GM11168 (cell line): ENCODE data around the gene RFX7.

Experiments
- in situ Hi-C: fragments of 300-500 bp; cut with MboI; formaldehyde crosslinking; loops from one replicate; pipeline ENCODE4 v1.12.0; 2022; ENCODE audit warnings: low sequenced_read_pairs; ENCODE audit not compliant: unreplicated experiment

The RFX7 gene

DNA sequence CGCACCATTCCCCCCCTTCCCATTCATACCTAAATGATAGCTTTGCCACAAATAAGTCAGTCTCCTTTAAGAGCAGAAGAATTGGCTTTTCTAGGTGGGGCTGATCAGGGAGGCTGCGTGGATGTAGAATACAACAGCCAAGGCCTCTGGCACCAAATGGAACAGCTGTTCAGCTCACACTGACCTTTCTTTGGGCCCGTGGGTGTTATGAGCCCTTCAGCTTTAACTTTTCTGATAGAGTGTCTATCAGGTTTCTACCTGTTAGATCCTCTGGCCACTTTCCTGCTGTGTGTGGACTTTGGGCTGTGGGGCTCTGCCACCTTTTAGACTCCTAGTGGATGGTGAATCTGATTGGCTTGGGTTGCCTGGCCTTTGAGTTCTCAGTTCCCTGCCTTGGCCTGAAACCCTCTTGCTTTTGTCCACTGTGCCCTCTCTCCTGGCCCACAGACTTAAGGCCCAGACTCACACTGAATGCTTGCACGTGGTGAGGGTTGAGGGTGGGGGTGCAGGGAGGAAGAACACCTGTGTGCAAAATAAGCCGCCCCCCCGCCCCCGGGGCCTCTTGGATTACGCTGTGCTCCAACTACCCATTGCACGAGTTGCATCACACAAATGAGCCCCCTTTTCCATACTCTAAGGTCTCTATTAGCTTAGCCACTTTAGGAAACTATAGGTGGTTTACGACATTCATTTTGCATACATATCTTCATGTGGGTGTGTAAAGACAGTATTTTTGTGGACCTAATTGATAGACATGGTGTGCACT, 1.3 kb upstream of the RFX7 start:
- in situ Hi-C loops, result loop anchor here (5.0 kb wide), 1 partner anchor 182 kb away; no protein-coding TSS in a partner anchor

GRCh38 chr15:56244038-56244810, 545 bp upstream of the RFX7 start:
- in situ Hi-C loops, result no loop called here

GRCh38 chr15:56242576-56243162, 1.0 kb downstream of the RFX7 start:
- in situ Hi-C loops, result no loop called here

DNA sequence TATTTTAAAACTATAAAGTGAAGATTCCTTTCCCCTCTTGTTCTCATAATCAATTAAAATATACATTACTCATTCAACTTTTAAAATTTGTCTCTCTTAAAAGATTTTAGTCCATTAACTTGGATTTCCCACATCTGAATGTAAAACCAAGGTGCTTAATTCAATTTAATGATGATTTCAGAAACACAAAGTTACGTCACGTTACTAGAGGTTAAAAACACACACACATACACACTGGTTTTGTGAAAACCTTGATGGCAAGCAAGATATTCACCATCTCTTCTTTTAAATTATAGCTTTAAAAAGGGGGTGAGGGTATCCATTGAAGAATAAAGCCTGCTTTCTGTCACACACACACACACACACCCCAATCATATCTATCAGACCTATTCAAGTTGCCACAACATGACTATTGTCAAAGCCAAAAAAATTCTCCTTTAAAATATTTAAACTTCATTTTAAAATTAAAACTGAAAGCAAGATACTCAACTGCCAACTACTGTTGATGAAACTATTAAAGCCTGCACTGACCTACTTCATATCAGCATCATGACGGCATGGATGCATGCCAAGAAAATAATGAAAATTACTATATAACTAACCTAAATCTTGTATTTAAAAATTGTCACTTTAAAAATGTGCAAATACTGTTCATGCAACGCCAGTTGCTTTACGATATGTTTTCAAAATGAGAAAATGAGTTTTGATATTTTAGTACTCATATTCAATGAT, 2.1 kb downstream of the RFX7 start:
- in situ Hi-C loops, result no loop called here

DNA sequence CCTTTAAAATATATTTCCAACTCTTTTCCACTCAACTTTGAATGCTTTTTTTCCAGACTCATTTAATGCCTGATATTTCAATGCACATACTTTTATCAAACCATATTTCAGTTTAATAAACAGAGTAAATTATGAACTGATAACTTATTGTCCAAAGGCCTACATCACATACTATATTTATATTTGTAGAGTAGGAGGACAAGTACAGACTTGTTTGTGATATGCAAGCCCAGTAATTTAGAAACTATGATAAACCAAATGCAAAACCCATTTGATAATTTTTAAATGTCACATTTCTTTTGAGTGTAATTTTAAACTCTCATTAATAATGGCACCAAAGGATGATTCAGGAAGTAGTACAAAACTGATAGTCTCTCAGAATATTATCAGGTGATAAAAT, 3.3 kb downstream of the RFX7 start:
- in situ Hi-C loops, result no loop called here

GRCh38 chr15:56236197-56236596, 7.5 kb downstream of the RFX7 start:
- in situ Hi-C loops, result no loop called here

DNA sequence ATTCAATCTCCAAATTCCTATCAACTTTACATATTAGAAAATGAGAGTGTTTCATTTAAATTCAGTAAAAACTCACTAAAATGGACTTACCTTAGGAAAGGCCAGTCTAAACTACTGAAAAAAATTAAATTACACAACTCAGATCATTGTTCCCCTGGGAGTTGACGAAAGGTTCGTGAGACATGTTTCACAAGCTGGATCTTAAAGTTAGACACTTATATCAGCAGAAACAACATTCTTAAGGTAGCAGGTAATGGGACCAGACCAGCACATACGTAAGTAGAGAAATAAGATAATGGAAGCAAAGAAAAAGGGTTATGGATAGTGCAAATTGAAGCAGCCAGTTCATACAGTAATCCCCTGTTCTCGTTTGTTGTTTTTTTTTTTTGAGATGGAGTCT, 8.9 kb downstream of the RFX7 start:
- in situ Hi-C loops, result no loop called here

DNA sequence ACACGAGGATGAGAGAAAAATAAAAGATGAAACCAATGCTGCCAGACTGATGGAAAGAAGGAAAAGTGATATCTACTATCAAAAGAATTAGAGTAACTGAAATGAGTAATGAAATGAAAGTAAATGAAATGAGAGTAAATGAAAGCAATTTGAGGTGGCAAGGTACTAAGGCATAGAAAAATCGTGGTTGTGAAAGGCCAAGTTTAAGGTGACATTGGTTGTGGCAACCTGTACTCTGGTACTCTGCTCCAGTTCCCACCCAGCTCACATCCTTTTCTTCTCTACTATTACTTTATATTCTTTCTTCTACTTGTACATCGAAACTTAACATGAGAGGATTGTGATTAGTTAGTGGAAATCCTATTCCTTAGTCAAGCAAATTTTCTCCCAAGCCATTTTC, 10.1 kb downstream of the RFX7 start:
- in situ Hi-C loops, result no loop called here

- in situ Hi-C loops, result no loop called here
Observed at GRCh38 chr15:56232058-56232457, 11.6 kb downstream of the RFX7 start.

DNA sequence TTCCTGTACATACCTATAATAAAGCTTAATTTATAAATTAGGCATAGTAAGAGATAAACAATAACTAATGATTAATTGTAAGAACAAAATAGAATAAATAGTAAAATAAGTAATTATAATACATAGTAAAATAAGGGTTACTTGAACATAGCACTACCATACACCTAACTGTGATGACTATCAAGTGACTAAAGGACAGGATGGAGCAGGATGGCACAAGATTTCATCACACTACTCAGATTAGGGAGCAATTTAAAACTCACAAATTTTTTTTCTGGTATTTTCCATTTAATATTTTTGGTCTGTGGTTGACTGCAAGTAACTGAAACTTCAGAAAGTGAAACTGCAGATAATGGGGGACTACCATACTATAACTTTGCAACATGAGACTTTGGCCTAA, 14.8 kb downstream of the RFX7 start:
- in situ Hi-C loops, result no loop called here

DNA sequence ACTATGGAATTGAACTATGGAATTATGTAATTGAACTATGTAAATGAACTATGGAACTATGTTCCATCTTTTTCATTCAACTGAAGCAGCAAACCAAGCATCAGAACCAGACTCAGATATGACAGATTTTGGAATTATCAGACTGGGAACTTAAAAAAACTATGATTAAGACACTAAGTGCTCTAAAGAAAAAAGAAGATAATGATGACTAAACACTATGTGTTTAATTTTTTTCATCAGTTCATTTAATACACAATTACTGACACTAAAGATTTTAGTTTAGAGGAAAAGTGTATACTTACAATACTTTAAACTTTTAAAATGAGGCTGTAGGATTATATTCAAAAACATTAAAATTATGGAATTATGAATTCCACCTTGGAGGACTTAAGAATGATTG, 15.3 kb downstream of the RFX7 start:
- in situ Hi-C loops, result no loop called here

DNA sequence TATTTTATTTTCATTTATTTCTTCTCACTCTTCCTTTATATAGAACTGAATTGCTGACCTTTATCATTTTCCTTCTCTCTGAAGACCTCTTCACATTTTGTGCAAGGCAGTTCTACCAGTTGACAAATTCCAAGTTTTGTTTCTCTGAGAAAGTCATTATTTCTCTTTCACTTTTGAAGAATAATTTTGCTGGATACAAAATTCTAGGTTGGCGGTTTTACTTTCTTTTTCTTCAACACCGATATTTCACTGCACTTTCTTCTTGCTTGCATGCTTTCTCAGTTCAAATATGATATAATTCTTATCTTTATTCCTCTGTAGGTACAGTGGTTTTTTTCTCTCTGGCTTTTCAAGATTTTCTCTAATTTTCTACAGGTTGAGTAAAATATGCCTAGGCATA, 15.9 kb downstream of the RFX7 start:
- in situ Hi-C loops, result no loop called here

GRCh38 chr15:56227306-56227705, 16.4 kb downstream of the RFX7 start:
- in situ Hi-C loops, result no loop called here

DNA sequence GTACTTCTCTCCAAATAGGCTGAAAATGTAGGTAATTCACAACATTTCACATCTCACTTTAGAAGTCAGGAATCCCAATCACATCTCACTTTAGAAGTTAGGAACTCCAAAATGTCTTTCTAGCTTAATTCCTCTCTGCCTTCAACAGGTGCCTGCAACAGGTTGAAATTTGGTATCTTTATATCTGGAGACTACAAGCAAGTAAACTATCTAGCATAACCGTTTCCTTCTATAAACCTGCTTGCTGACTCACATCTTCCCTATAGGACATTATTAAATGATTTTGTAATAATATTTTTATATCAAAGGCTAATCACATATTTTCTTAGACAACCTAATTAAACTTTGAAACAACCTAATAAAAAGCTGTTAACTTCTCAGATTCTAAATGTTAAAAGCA, 18.2 kb downstream of the RFX7 start:
- in situ Hi-C loops, result no loop called here

GRCh38 chr15:56222302-56222701, 21.4 kb downstream of the RFX7 start:
- in situ Hi-C loops, result no loop called here

DNA sequence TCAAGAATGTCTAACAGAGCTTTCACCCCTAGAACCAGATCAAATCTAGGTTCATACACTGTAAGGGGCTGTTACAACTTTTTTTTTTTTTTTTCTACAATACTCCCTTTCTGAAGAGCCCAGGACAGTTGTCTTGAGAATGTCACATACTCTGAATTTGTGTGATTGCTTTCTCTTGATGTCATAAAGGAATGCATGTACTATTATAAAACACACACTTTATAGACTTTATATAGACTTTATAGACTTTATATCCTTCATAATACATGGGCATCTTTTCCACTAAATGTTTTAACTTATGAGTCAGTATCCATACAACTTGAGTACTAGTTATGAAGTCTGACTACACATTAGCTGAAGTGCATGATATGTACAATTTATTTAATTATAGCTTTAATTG, 26.3 kb downstream of the RFX7 start:
- in situ Hi-C loops, result no loop called here

GRCh38 chr15:56215769-56216168, 27.9 kb downstream of the RFX7 start:
- in situ Hi-C loops, result no loop called here

- in situ Hi-C loops, result no loop called here
Observed at GRCh38 chr15:56211960-56212550, 31.6 kb downstream of the RFX7 start.

DNA sequence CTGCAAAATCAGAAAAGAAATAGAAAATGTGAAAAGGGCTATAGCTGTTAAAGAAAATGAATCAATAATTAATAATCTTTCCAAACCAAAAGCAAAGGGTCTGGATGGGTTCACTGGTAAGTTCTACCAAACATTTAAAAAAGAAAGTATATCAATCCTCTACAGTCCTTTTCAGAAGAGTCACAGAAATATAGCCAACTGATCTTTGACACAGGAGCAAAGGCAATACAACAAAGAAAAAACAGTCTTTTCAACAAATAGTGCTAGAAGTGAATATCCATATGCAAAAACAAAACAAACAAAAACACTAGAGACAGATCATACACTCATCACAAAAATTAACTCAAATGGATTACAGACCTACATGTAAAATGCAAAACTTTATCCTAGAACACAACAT, 32.6 kb downstream of the RFX7 start:
- in situ Hi-C loops, result no loop called here

DNA sequence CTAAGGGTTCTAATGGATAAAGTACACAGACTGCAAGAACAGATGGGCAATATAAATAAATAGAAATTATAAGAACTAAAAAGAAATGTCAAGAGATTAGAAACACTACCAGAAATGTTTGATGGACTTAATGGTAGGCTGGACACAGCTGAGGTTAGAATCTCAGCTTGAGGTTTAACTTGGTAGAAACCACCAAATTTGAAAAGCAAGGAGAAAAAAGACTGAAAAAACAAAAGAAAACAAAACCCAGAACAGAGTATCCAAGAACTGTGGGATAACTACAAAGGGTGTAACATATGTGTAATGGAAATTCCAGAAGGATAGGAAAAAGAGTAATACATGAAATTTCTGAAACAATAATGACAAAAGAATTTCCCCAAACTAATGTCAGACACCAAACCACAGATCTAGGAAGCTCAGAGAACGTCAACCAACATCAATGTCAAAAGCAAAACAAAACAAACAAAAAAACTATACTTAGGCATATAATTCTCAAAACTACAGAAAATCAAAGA, 35.0 kb downstream of the RFX7 start:
- in situ Hi-C loops, result no loop called here
